Neural cell (in vitro differentiated cells): ENCODE measurements around the gene HIVEP3. TPM values are rescaled to one million over a fixed set of nuclear protein-coding genes. Genes with fewer than 3 reads are reported as not detected.

ENCODE experiments used
- H2AFZ ChIP-seq: fragments of 200-600, 300-800 bp; sonication (generic), shearing (Covaris generic); 2 replicates; pipeline ENCODE4 v1.6.0; 2014; ENCODE audit warnings: low read depth, mild to moderate bottlenecking, antibody characterized with exemption, low read length, moderate library complexity
- H3F3A ChIP-seq: fragments of 200-600 bp; shearing (Covaris generic); 2 replicates; pipeline ENCODE4 v1.6.1; 2016; ENCODE audit warnings: mild to moderate bottlenecking, moderate library complexity, mixed read lengths, antibody characterized with exemption, low read length; ENCODE audit not compliant: insufficient read depth, poor library complexity, severe bottlenecking
- H3K27ac ChIP-seq: fragments of 200-600, 300-800 bp; sonication (generic), shearing (Covaris generic); 2 replicates; pipeline ENCODE4 v1.5.1; 2014; ENCODE audit warnings: mild to moderate bottlenecking, low read length, moderate library complexity
- H3K27me3 ChIP-seq: fragments of 300-800, 200-600 bp; sonication (generic), shearing (Covaris generic); 2 replicates; pipeline ENCODE4 v1.6.0; 2014; ENCODE audit warnings: mild to moderate bottlenecking, low read depth, low read length, moderate library complexity; ENCODE audit not compliant: insufficient read depth
- H3K36me3 ChIP-seq: fragments of 300-800, 200-600 bp; sonication (generic), shearing (Covaris generic); 2 replicates; pipeline ENCODE4 v1.5.1; 2014; ENCODE audit warnings: mild to moderate bottlenecking, antibody characterized with exemption, low read length, moderate library complexity; ENCODE audit not compliant: insufficient read depth
- H3K4me2 ChIP-seq: fragments of 300-800, 200-600 bp; sonication (generic), shearing (Covaris generic); 2 replicates; pipeline ENCODE4 v1.6.0; 2014; ENCODE audit warnings: mild to moderate bottlenecking, low read length
- H3K4me3 ChIP-seq: fragments of 300-800, 200-600 bp; sonication (generic), shearing (Covaris generic); 2 replicates; pipeline ENCODE4 v1.5.1; 2014; ENCODE audit warnings: mild to moderate bottlenecking, low read length, moderate library complexity
- H3K79me2 ChIP-seq: fragments of 200-600 bp; shearing (Covaris generic); replicated peaks from 2 replicates; pipeline ENCODE4 v1.6.0; 2014; ENCODE audit warnings: mild to moderate bottlenecking, low read length, moderate library complexity; ENCODE audit not compliant: insufficient read depth
- H3K9ac ChIP-seq: fragments of 300-800, 200-600 bp; sonication (generic), shearing (Covaris generic); 2 replicates; pipeline ENCODE4 v1.6.1; 2016; ENCODE audit warnings: mild to moderate bottlenecking, low read length, mixed read lengths
- H3K9me2 ChIP-seq: fragments of 200-600 bp; shearing (Covaris generic); 2 replicates; pipeline ENCODE4 v1.6.1; 2016; ENCODE audit warnings: mild to moderate bottlenecking, low read length, mixed read lengths; ENCODE audit not compliant: insufficient read depth
- H3K9me3 ChIP-seq: fragments of 200-600, 300-800 bp; sonication (generic), shearing (Covaris generic); 2 replicates; pipeline ENCODE4 v1.6.1; 2016; ENCODE audit warnings: mild to moderate bottlenecking, mixed run types, low read length, moderate library complexity, mixed read lengths
- H4K20me1 ChIP-seq: fragments of 200-600 bp; shearing (Covaris generic); 2 replicates; pipeline ENCODE4 v1.6.1; 2016; ENCODE audit warnings: mild to moderate bottlenecking, mixed run types; ENCODE audit not compliant: insufficient read depth
- CTCF ChIP-seq: fragments of 450-650 bp; IDR thresholded peaks from 2 replicates; pipeline ENCODE4 v1.5.1; 2014; ENCODE audit warnings: antibody characterized with exemption, mild to moderate bottlenecking, moderate library complexity; ENCODE audit not compliant: poor library complexity, severe bottlenecking
- EP300 ChIP-seq: fragments of 450-650 bp; conservative IDR thresholded peaks from 2 replicates; pipeline ENCODE4 v1.6.1; 2014; ENCODE audit warnings: antibody characterized with exemption, mild to moderate bottlenecking, moderate library complexity; ENCODE audit not compliant: poor library complexity, severe bottlenecking
- EZH2 ChIP-seq: fragments of 200-600, 300-800 bp; shearing (Covaris generic), sonication (generic); IDR thresholded peaks from 2 replicates; pipeline ENCODE4 v1.6.1; 2014; ENCODE audit warnings: antibody characterized with exemption, low read length, borderline replicate concordance, mild to moderate bottlenecking; ENCODE audit not compliant: insufficient read depth, poor library complexity, severe bottlenecking
- MXI1 ChIP-seq: fragments of 450-650 bp; conservative IDR thresholded peaks from 2 replicates; pipeline ENCODE4 v1.6.1; 2014; ENCODE audit warnings: antibody characterized with exemption, mild to moderate bottlenecking; ENCODE audit not compliant: poor library complexity, severe bottlenecking
- POLR2AphosphoS5 ChIP-seq: IDR thresholded peaks from 2 replicates; pipeline ENCODE4 v1.6.1; 2012
- RAD21 ChIP-seq: fragments of 450-650 bp; conservative IDR thresholded peaks from 2 replicates; pipeline ENCODE4 v1.6.1; 2014; ENCODE audit warnings: antibody characterized with exemption, mild to moderate bottlenecking, moderate library complexity
- REST ChIP-seq: IDR thresholded peaks from 2 replicates; pipeline ENCODE4 v1.6.1; 2012; ENCODE audit warnings: borderline replicate concordance
- SMC3 ChIP-seq: fragments of 450-650 bp; conservative IDR thresholded peaks from 2 replicates; pipeline ENCODE4 v1.6.1; 2014; ENCODE audit warnings: antibody characterized with exemption, mild to moderate bottlenecking, moderate library complexity; ENCODE audit not compliant: poor library complexity
- TAF1 ChIP-seq: IDR thresholded peaks from 2 replicates; pipeline ENCODE4 v1.6.1; 2012; ENCODE audit warnings: low read depth
- polyA plus RNA-seq: library from polyadenylated mRNA; depleted of rRNA; stranded (reverse); fragments of >200 nt; gene quantifications from 2 replicates; pipeline ENCODE4 v1.2.3, GENCODE V29; 2014

The HIVEP3 gene
- polyA plus RNA-seq, 1 donor from 2014 or later, result 2.6 TPM

- Histone ChIP-seq H3K9ac (no peak overlapping the region), H3F3A (no peaks in the 10 kb centered on the region), H3K79me2 (no peaks in the 10 kb centered on the region), H3K9me3 (no peaks in the 10 kb centered on the region), H3K36me3 (no peaks in the 10 kb centered on the region), H3K27me3 (no peaks in the 10 kb centered on the region), H4K20me1 (no peaks in the 10 kb centered on the region), H3K27ac (no peak overlapping the region), H2AFZ (no peak overlapping the region), H3K4me2 (no peak overlapping the region), H3K4me3 (no peak overlapping the region), H3K9me2 (no peaks in the 10 kb centered on the region)
- TF ChIP-seq MXI1 (no peak), SMC3 (no peak), REST (no peak), RAD21 (no peak), TAF1 (no peak), POLR2AphosphoS5 (no peak), EZH2 (no peak), CTCF (no peak), EP300 (no peak)
Measured at GRCh38 chr1:41780916-41781315, 137.8 kb downstream of the HIVEP3 start.

- Histone ChIP-seq H3F3A (no peaks in the 10 kb centered on the region), H4K20me1 (no peaks in the 10 kb centered on the region), H3K79me2 (no peaks in the 10 kb centered on the region), H2AFZ (no peak overlapping the region), H3K9me3 (no peaks in the 10 kb centered on the region), H3K27ac (no peak overlapping the region), H3K27me3 (no peaks in the 10 kb centered on the region), H3K36me3 (no peaks in the 10 kb centered on the region), H3K9me2 (no peaks in the 10 kb centered on the region), H3K4me3 (no peak overlapping the region), H3K4me2 (no peak overlapping the region), H3K9ac (no peak overlapping the region)
- TF ChIP-seq POLR2AphosphoS5 (no peak), MXI1 (no peak), REST (no peak), SMC3 (no peak), TAF1 (no peak), EZH2 (no peak), CTCF (no peak), RAD21 (no peak), EP300 (no peak)
Measured at GRCh38 chr1:41780322-41780721, 138.4 kb downstream of the HIVEP3 start.
